Activated naive CD4-positive, alpha-beta T cell treated with anti-CD3 and anti-CD28 coated beads, Interleukin-2, amount 50 U/mL, for 16 hours (primary cell): ENCODE results near the gene DPYD.

ENCODE experiments used
- DNase-seq: peaks from one replicate; pipeline ENCODE4 v3.0.0-alpha.2; 2020

DPYD gene

GRCh38 chr1:97506368-97506767, 414.5 kb downstream of the DPYD start:
- no peak for DNase-seq

GRCh38 chr1:97505816-97506215, 415.0 kb downstream of the DPYD start:
- no peak for DNase-seq

GRCh38 chr1:97505289-97505688, 415.5 kb downstream of the DPYD start:
- DNase-seq, result no peak

- DNase-seq, result no peak
Measured at GRCh38 chr1:97502360-97502759, 418.5 kb downstream of the DPYD start.

- no peak for DNase-seq
Measured at GRCh38 chr1:97501628-97502027, 419.2 kb downstream of the DPYD start.

- no peak for DNase-seq
Measured at GRCh38 chr1:97500760-97501159, 420.1 kb downstream of the DPYD start.

GRCh38 chr1:97499667-97500066, 421.2 kb downstream of the DPYD start:
- no peak for DNase-seq

GRCh38 chr1:97489834-97490233, 431.0 kb downstream of the DPYD start:
- DNase-seq, result no peak

- no peak for DNase-seq
Measured at GRCh38 chr1:97488530-97488929, 432.3 kb downstream of the DPYD start.

GRCh38 chr1:97482022-97482421, 438.8 kb downstream of the DPYD start:
- DNase-seq, result no peak

- DNase-seq, result no peak
Measured at GRCh38 chr1:97467445-97467844, 453.4 kb downstream of the DPYD start.

- no peak for DNase-seq
Measured at GRCh38 chr1:97464305-97464704, 456.5 kb downstream of the DPYD start.

- DNase-seq, result no peak
Measured at GRCh38 chr1:97461782-97462181, 459.1 kb downstream of the DPYD start.

GRCh38 chr1:97457446-97458089, 463.3 kb downstream of the DPYD start:
- no peak for DNase-seq

GRCh38 chr1:97451944-97452343, 468.9 kb downstream of the DPYD start:
- no peak for DNase-seq

GRCh38 chr1:97451046-97451826, 469.6 kb downstream of the DPYD start:
- no peak for DNase-seq

- no peak for DNase-seq
Measured at GRCh38 chr1:97441966-97442365, 478.9 kb downstream of the DPYD start.

GRCh38 chr1:97433824-97434177, 487.0 kb downstream of the DPYD start:
- no peak for DNase-seq

GRCh38 chr1:97433094-97433823, 487.6 kb downstream of the DPYD start:
- no peak for DNase-seq

- DNase-seq, result no peak
Measured at GRCh38 chr1:97427371-97427770, 493.5 kb downstream of the DPYD start.

GRCh38 chr1:97424209-97424608, 496.6 kb downstream of the DPYD start:
- no peak for DNase-seq

GRCh38 chr1:97423403-97423802, 497.4 kb downstream of the DPYD start:
- no peak for DNase-seq

- no peak for DNase-seq
Measured at GRCh38 chr1:97417661-97418060, 503.2 kb downstream of the DPYD start.

- DNase-seq, result no peak
Measured at GRCh38 chr1:97414682-97415312, 506.0 kb downstream of the DPYD start.
